ENCODE measurements around the gene CCL27.
A peak's percentile ranks its signal among the peaks of the same experiment; 100 is the strongest.

CCL27 gene

DNA sequence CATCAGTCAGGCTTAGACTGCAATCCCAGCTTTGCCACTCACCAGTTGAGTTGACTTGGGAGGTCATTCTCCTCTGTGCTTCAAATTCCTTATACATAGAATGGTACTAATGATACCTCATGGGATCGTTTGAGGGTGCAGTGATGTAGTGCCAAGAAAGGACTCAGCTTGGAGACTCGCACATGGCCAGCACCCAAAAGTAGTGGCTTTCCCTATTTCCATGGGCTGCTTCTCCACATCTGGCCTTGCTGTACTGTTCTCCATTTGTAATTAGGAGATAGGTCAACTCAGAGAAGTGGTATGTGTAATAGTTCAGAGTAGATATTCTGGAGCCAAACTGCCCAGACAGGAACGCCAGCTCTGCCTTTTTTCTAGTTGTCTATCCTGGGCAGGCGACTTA is 23.1 kb upstream of the CCL27 start:
- no peak for DNase-seq (ENCODE audit: low read depth)
- TF ChIP-seq, protein P1, sequence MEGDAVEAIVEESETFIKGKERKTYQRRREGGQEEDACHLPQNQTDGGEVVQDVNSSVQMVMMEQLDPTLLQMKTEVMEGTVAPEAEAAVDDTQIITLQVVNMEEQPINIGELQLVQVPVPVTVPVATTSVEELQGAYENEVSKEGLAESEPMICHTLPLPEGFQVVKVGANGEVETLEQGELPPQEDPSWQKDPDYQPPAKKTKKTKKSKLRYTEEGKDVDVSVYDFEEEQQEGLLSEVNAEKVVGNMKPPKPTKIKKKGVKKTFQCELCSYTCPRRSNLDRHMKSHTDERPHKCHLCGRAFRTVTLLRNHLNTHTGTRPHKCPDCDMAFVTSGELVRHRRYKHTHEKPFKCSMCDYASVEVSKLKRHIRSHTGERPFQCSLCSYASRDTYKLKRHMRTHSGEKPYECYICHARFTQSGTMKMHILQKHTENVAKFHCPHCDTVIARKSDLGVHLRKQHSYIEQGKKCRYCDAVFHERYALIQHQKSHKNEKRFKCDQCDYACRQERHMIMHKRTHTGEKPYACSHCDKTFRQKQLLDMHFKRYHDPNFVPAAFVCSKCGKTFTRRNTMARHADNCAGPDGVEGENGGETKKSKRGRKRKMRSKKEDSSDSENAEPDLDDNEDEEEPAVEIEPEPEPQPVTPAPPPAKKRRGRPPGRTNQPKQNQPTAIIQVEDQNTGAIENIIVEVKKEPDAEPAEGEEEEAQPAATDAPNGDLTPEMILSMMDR (IDR thresholded peaks at IDR 0.05; ENCODE audit: low read depth, low read length, missing control alignments), result no peak
- in situ Hi-C loops (cut with HindIII; ENCODE audit: low sequenced_read_pairs), result no loop called here
- no peak overlapping the region for H3K4me3 ChIP-seq (ENCODE audit: low read depth, low read length)

DNA sequence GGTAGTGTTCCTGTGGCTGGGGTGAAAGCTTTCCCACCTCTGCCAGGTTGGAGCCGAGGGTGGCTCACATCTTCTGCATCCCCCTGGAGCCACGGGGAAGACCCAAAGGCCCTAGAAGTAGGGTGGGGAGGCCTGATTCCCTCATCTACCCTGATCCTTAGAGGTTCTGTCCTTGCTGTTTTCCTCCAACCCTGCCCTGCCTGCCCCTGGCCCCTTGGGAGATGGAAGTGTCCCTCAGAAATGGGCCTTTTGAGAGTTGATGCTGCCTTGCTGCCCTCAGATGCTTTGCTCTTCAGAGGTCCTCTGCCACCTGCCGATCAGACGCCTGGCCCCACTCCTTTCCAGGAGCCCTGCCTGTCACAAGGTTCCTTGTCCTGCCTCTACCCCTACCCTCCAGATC is 22.4 kb upstream of the CCL27 start:
- H3K4me3 ChIP-seq (ENCODE audit: low read depth, low read length), result no peak overlapping the region
- in situ Hi-C loops (cut with HindIII; ENCODE audit: low sequenced_read_pairs), result no loop called here
- TF ChIP-seq, protein P1 (IDR thresholded peaks at IDR 0.05; ENCODE audit: low read depth, low read length, missing control alignments), result no peak
- DNase-seq (ENCODE audit: low read depth), result no peak

DNA sequence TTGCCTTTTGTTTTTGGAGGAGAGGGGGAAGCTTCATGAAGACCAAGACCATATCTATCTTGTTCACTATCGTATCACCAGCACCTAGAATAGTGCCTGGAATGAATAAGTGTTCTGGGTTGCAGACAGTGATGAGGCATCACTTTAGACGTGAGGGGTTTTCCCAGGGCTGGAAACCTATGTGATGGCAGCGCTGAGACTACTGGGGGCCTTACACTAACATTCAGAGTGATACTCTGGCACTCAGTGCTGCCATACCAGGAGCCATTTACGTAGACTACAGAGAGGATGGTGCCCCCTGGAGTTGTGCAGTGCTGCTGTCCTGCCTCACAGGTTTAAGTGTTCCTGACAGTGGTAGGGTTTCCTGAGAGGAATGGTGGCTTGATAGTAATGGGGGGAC is 21.7 kb upstream of the CCL27 start:
- in situ Hi-C loops (cut with HindIII; ENCODE audit: low sequenced_read_pairs), result no loop called here
- no peak overlapping the region for H3K4me3 ChIP-seq (ENCODE audit: low read depth, low read length)
- TF ChIP-seq, protein P1 (IDR thresholded peaks at IDR 0.05; ENCODE audit: low read depth, low read length, missing control alignments), result no peak
- DNase-seq (ENCODE audit: low read depth), result no peak

DNA sequence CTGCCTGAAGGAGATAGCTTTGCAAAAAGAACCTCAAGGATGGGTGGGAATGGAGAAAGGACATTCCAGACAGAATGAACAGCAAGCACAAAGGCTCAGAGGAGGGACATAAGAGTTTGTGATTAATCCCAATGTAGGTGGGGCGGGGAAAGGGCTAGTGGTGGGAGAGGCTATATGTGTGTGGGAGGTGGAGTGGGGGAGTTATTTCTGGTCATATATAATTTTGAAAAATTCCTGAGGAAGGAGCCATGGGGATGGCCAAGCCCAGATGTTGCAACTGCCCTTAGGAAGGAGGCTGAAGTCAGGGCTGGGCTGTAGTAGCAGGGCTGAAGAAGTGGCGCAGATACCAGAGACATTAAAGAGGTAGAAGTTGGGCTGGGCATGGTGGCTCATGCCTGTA is 13.4 kb upstream of the CCL27 start:
- no peak overlapping the region for H3K4me3 ChIP-seq (ENCODE audit: low read depth, low read length)
- TF ChIP-seq, protein P1 (IDR thresholded peaks at IDR 0.05; ENCODE audit: low read depth, low read length, missing control alignments), result no peak
- in situ Hi-C loops (cut with HindIII; ENCODE audit: low sequenced_read_pairs), result no loop called here
- no peak for DNase-seq (ENCODE audit: low read depth)

DNA sequence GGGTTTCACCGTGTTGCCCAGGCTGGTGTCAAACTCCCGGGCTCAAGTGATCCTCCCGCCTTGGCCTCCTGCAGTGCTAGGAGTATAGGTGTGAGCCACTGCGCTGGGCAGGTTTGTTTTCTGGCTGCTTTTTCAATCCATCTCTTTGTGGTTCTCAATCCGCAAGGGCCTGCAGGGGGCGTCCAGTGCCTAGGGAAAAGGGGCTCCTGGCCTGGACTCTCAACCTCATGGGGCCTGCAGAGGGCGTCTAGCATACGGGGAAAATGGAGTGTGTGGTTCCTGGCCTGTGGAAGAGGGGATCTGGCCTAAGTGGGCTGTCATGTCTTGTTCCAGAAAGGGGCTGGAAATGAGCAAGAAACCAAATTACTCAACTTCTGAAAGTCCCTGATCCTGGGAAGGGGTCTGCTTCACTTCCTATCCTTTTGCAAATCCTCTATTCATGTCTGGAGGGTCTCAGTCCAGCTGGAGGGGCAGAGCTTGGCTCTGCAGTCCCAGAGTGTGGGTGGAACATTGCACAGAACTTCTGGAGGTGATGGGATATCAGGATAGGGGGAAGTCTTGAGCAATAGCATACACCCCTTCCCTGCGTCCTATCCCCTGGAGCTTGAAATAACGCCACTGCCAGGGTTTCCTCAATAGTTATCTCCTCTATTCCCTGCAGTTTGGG is 12.7 kb upstream of the CCL27 start:
- in situ Hi-C loops (cut with HindIII; ENCODE audit: low sequenced_read_pairs), result no loop called here
- H3K4me3 ChIP-seq (ENCODE audit: low read depth, low read length), result no peak overlapping the region
- TF ChIP-seq, protein P1 (IDR thresholded peaks at IDR 0.05; ENCODE audit: low read depth, low read length, missing control alignments), result peak; percentile 81
- peak; percentile 29 for DNase-seq (ENCODE audit: low read depth)

DNA sequence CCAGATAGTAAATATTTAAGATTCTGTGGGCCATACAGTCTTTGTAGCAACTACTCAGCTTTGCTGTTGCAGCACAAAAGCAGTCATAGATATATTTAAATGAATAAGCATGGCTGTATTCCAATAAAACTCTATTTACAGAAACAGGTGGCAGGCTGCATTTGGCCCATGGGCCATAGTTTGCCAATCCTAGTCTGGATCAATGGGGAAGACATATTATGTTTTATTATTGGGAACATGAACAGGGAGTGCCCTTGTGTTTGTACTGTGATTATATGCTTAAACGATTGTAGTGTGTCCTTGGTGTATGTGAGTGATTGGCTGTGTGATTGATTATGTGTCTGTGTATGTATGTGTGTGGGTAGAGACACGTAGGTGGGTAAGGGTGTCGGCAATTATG is 12.0 kb upstream of the CCL27 start:
- TF ChIP-seq, protein P1 (IDR thresholded peaks at IDR 0.05; ENCODE audit: low read depth, low read length, missing control alignments), result no peak
- in situ Hi-C loops (cut with HindIII; ENCODE audit: low sequenced_read_pairs), result no loop called here
- no peak overlapping the region for H3K4me3 ChIP-seq (ENCODE audit: low read depth, low read length)
- no peak for DNase-seq (ENCODE audit: low read depth)

Data from astrocyte of the cerebellum (primary cell).